ENCODE results near the gene DYNC2LI1.

Gene DYNC2LI1

DNA sequence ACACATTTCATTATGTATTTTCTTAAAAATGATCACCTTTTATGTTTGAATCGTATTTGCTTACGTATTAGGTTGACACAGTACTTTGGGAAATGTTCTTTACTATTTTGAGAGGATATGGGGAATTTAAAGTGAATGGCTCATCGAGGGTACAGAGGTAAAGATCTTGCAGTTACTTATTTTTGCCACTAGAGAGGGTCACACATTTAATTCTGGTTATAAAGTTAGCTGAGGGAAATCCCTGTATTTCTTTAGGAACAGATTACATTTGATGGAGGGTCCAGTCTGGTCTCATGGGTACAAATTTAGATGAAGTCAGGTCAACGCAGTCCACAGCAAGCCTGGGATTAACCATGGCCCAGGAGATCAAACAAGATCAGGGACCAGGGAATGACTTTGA is 24.5 kb downstream of the DYNC2LI1 start:
- H3K4me3 ChIP-seq: no peak overlapping the region
- DNase-seq: no peak
- H3K27me3 ChIP-seq: no peaks in the 10 kb centered on the region
- peaks cover 15 to 35% (median 17%) of the 10 kb centered on the region in 3 donors for H3K36me3 ChIP-seq
- TF ChIP-seq CTCF (IDR thresholded peaks at IDR 0.05): peak in 1 of 2 experiments; percentile 5
- H3K27ac ChIP-seq: no peak overlapping the region
- intact Hi-C loops (cut with DNase I; ENCODE audit: low total_unique reads): no loop called here
- H3K4me1 ChIP-seq: no peaks in the 10 kb centered on the region
- no peaks in the 10 kb centered on the region for H3K9me3 ChIP-seq

DNA sequence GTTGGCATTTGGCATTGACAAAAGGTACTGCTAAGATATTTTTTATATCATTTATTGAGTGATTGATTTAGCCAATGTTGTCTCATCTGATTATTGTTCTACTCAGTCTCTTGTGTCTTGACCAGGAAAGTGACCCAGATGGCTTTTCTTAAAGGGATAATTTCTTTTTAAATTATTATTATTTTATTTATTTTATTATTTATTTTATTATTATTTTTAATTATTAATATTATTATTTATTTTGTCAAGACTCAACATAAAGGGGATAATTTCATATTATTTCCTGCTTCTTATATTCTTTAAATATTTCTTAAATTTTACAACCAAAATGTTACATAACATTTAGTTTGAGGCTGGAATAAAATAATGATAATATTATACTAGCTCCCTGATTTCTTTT is 27.1 kb downstream of the DYNC2LI1 start:
- intact Hi-C loops (cut with DNase I; ENCODE audit: low total_unique reads): no loop called here
- Histone ChIP-seq H3K27ac (no peak overlapping the region), H3K4me3 (no peak overlapping the region), H3K36me3 (peaks cover 8 to 42% (median 13%) of the 10 kb centered on the region in 3 donors), H3K9me3 (no peaks in the 10 kb centered on the region), H3K4me1 (no peaks in the 10 kb centered on the region), H3K27me3 (no peaks in the 10 kb centered on the region)
- no peak for TF ChIP-seq CTCF (IDR thresholded peaks at IDR 0.05)
- DNase-seq: no peak

DNA sequence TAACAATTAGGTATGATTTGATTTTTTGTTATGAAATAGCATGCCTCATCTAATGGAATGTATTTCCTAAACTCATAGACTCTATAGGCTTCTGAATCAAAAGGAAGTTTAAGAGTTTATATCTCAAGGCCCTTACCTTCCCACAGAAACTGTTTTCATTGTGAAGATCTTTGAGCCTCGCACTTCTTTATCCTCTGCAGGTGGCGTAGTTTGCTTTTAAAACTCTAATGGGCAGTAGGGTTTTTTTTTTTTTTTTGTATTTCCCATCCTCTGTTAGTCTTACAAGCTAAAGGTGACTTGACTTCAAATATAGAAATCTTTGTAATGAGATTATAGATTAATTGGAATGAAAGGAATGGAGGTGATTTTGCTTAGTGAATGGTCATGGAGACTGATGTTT is 28.3 kb downstream of the DYNC2LI1 start:
- intact Hi-C loops (cut with DNase I; ENCODE audit: low total_unique reads): no loop called here
- no peak overlapping the region for H3K27ac ChIP-seq
- no peak overlapping the region for H3K4me3 ChIP-seq
- H3K36me3 ChIP-seq: peaks cover 9 to 43% (median 20%) of the 10 kb centered on the region in 3 donors
- H3K9me3 ChIP-seq: no peaks in the 10 kb centered on the region
- no peak for TF ChIP-seq CTCF (IDR thresholded peaks at IDR 0.05)
- DNase-seq: no peak
- no peaks in the 10 kb centered on the region for H3K4me1 ChIP-seq
- no peaks in the 10 kb centered on the region for H3K27me3 ChIP-seq

DNA sequence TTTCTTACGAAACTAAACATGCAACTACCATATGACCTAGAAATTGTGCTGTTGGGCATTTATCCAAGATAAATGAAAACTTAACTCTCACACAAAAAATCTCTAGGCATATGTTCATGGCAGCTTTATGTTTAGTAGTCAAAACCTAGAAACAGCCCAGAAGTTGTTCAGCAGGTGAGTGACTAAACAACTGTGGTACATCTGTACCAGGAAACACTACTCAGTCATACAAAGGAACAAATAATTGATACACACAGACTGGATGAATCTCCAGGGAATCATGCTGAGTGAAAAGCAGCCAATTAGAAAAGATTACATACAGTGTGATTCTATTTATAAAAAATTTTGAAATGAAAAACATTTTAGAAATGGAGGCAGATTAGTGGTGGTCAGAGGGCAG is 29.3 kb downstream of the DYNC2LI1 start:
- H3K36me3 ChIP-seq: peaks cover 6 to 50% (median 28%) of the 10 kb centered on the region in 3 donors
- no peaks in the 10 kb centered on the region for H3K4me1 ChIP-seq
- no peaks in the 10 kb centered on the region for H3K27me3 ChIP-seq
- no peak for TF ChIP-seq CTCF (IDR thresholded peaks at IDR 0.05)
- DNase-seq: no peak
- H3K9me3 ChIP-seq: no peaks in the 10 kb centered on the region
- H3K4me3 ChIP-seq: no peak overlapping the region
- intact Hi-C loops (cut with DNase I; ENCODE audit: low total_unique reads): no loop called here
- H3K27ac ChIP-seq: no peak overlapping the region

GRCh38 chr2:43806719-43807031 is 32.8 kb downstream of the DYNC2LI1 start:
- Histone ChIP-seq H3K36me3 (peaks cover 26 to 75% (median 38%) of the 10 kb centered on the region in 3 donors), H3K27me3 (no peaks in the 10 kb centered on the region), H3K4me3 (no peak overlapping the region), H3K4me1 (no peaks in the 10 kb centered on the region), H3K27ac (no peak overlapping the region), H3K9me3 (no peaks in the 10 kb centered on the region)
- DNase-seq: no peak
- intact Hi-C loops (cut with DNase I; ENCODE audit: low total_unique reads): no loop called here
- no peak for TF ChIP-seq CTCF (IDR thresholded peaks at IDR 0.05)

GRCh38 chr2:43810452-43810851 is 36.6 kb downstream of the DYNC2LI1 start:
- H3K9me3 ChIP-seq: no peaks in the 10 kb centered on the region
- H3K36me3 ChIP-seq: peaks cover 20 to 50% (median 35%) of the 10 kb centered on the region in 3 donors
- H3K27me3 ChIP-seq: no peaks in the 10 kb centered on the region
- intact Hi-C loops (cut with DNase I; ENCODE audit: low total_unique reads): no loop called here
- no peak overlapping the region for H3K4me3 ChIP-seq
- H3K4me1 ChIP-seq: peaks cover 0 to 6% (median 1%) of the 10 kb centered on the region in 4 donors
- no peak overlapping the region for H3K27ac ChIP-seq
- TF ChIP-seq CTCF (IDR thresholded peaks at IDR 0.05): no peak
- no peak for DNase-seq

Data from tibial artery (tissue), 4 donors.